Fibroblast of the aortic adventitia (primary cell): Measurements from ENCODE around the gene C14orf132. TPM values are rescaled to one million over a fixed set of nuclear protein-coding genes. Genes with fewer than 3 reads are reported as not detected.

Experiments
- DNase-seq: peaks from one replicate; pipeline ENCODE4 v3.0.0-alpha.2; 2010; ENCODE audit warnings: low read depth
- H3K4me3 ChIP-seq: 2 replicates; pipeline ENCODE4 v1.5.1; 2011; ENCODE audit warnings: low read depth, mild to moderate bottlenecking, control low read depth, low read length, moderate library complexity
- total RNA-seq: library from RNA; depleted of rRNA; stranded (reverse); fragments of >200 nt; gene quantifications from 2 replicates; pipeline ENCODE4 v1.2.3, GENCODE V29; 2012; ENCODE audit warnings: low replicate concordance
- TF ChIP-seq, protein P1 (sequence below): IDR thresholded peaks from 2 replicates; pipeline ENCODE4 v1.5.1; 2011; ENCODE audit warnings: mild to moderate bottlenecking, low read length, control low read depth, inconsistent platforms; ENCODE audit not compliant: insufficient read depth

The C14orf132 gene
- total RNA-seq, 1 donor, result 32.6 TPM

DNA sequence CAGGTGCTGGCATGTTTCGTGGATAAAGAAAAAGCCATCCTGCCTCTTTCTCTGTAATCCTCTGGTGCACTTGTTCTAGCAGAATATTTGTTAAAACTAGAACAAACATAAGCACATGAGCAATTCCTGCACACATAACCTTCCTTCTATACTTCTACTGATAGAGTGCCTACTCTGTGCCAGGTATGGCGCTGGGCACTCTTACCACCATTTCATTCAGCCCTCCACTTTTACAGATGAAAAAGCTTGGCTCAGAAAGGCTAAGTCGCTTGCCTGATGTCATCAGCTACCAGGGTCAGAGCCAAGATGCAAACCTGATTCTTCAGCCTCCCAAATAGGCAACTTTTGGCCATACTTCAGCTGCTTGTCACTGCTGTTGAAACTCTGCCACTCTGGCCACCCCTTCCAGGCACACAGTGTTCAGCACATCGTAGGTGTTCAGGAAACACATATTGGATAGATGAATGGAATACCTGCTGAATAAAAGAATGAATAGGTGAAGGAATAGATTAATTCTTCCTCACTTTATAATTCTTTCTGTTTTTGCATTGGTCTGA lies 10.0 kb upstream of the C14orf132 start:
- DNase-seq, result no peak
- H3K4me3 ChIP-seq, result no peak overlapping the region
- TF ChIP-seq, protein P1, sequence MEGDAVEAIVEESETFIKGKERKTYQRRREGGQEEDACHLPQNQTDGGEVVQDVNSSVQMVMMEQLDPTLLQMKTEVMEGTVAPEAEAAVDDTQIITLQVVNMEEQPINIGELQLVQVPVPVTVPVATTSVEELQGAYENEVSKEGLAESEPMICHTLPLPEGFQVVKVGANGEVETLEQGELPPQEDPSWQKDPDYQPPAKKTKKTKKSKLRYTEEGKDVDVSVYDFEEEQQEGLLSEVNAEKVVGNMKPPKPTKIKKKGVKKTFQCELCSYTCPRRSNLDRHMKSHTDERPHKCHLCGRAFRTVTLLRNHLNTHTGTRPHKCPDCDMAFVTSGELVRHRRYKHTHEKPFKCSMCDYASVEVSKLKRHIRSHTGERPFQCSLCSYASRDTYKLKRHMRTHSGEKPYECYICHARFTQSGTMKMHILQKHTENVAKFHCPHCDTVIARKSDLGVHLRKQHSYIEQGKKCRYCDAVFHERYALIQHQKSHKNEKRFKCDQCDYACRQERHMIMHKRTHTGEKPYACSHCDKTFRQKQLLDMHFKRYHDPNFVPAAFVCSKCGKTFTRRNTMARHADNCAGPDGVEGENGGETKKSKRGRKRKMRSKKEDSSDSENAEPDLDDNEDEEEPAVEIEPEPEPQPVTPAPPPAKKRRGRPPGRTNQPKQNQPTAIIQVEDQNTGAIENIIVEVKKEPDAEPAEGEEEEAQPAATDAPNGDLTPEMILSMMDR, result no peak

DNA sequence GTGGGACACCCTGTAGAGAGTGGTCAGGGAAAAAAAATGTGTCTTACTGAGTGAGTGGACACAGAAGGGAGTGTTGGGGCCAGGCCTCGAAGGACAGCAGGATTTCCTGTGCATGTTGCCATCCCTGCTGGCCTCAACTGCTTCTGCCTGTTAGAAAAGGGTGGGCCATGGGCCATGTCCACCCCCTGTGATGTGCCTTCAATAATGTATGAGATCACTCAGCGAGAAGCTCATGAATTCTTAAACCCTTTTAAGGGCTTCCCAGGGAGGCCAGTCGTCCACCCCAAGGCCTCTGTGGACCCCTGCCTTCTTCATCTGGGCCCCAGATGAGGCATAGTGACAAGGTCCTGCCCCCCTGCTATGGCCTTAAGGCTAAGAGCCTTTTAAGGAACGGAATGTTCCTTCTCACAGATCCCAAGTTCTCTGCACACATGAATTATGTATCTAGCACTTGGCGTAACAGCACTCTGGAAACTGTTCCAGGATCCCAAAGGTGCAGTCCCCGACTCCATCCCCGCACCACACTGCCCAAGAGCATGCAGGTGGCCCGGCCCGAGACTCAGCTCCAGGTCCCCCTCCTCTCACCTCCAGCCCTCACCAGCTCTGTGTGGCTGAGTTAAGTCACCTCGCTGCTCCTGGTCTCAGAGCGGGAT lies 8.9 kb upstream of the C14orf132 start:
- no peak overlapping the region for H3K4me3 ChIP-seq
- TF ChIP-seq, protein P1, result no peak
- DNase-seq, result no peak

DNA sequence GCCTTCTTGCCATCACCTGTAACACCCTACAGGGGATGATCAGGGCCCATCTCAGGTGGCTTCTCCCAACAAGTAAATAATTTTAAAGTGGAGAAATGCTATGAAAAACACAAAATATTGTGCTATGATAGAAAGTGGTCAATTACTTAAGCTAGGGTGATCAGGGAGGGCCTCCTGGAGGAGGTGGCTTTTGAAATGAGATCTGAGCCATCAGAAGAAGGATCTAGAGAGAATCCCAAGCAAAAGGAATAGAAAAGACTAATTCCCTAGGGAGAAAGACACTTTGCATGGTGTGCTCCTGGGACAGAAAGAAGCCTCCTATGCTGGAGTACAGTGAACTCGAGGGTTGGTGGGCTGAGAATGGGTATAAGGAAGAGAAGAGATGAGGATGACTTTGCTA lies 7.5 kb upstream of the C14orf132 start:
- no peak overlapping the region for H3K4me3 ChIP-seq
- TF ChIP-seq, protein P1, result no peak
- no peak for DNase-seq

DNA sequence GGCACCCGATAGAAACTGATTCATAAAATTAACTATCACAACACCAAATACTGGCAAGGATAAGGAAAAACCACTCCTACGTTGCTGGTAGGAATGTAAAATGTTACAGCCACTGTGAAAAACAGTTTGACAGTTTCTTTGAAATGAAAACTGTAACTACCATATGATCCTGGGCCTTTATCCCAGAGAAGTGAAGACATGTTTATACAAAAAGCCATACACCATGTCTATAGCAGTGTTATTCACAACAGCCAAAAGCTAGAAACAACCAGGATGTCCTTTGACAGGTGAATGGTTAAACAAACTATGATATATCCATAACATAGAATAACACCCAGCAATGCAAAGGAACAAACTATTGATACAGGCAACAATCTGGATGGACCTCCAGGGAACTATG lies 3.7 kb upstream of the C14orf132 start:
- TF ChIP-seq, protein P1, result no peak
- no peak for DNase-seq
- H3K4me3 ChIP-seq, result no peak overlapping the region

DNA sequence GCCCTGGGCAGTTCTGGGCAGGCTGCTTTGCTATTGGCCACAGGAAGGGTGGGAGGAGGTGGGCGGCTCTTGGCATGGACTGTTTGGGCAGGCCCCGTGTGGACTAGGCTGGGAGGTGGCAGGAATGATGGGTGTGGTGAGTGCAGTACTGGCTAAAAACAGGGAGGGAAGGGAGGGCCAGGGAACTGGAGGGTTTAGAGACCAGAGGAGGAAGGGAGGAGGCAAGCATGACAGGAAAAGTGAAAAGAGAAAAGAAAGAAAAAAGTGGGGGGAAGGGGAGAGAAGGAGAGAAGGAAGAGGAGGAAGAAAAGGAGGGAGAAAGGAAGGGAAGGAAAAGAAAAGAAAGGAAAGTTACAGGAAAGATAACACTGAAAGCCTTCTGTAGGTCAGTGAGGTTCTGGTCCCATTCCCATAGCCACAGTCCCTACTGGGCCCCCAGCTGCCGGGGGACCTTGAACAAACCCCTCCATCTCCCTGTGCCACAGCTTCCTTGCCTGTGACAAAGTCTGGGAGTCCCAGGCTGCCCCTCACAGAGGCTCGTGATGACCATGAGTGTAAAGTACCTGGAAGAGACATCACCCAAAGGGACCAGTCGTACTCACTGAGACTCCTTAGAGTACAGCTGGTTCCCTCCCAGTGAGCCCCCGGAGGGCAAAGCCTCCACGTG lies 1.1 kb upstream of the C14orf132 start:
- H3K4me3 ChIP-seq, result peak overlapping the region; percentile 9
- TF ChIP-seq, protein P1, result no peak
- DNase-seq, result peak; percentile 76

DNA sequence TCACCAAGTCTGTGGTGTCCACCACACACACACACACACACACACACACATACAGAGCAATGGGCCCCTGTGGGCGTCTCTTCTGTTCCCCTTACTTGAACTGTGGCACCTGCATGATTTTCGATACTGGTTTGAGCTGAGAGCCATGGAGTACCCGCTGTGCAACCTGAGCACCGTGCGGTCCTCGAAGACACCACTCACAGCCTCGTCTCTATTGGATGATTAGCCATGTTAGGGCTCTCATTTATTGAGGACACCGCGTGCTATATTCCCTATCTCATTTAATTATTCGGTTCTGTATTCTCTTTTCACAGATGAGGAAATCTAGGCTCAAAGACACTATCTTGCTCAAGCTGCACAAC lies 623 bp upstream of the C14orf132 start:
- TF ChIP-seq, protein P1, result no peak
- peak overlapping the region; percentile 86 for H3K4me3 ChIP-seq
- no peak for DNase-seq
